T-helper 1 cell treated with Interleukin-12 subunit alpha and Interleukin-12 subunit beta and Interleukin-4 antibody, amounts not matched to agents 30 μg/mL and 1 μg/mL, for 36 hours (primary cell): ENCODE measurements around the gene CLIC6.
"Not testable (repeated sequence)": the region's sequence is repeated elsewhere in the genome, so short reads cannot be mapped to it uniquely, and the experiment has no call there.

Experiments
- H3K27ac Mint-ChIP-seq: one replicate; pipeline ENCODE4 v1.8.0; 2021; ENCODE audit warnings: mild to moderate bottlenecking, mixed read lengths
- H3K27me3 Mint-ChIP-seq: one replicate; pipeline ENCODE4 v1.8.0; 2021; ENCODE audit warnings: low read depth, mixed read lengths
- H3K36me3 Mint-ChIP-seq: one replicate; pipeline ENCODE4 v1.8.0; 2021; ENCODE audit warnings: low read depth, mixed read lengths
- H3K4me1 Mint-ChIP-seq: one replicate; pipeline ENCODE4 v1.8.0; 2021; ENCODE audit warnings: low read depth, mixed read lengths
- H3K4me3 Mint-ChIP-seq: one replicate; pipeline ENCODE4 v1.8.0; 2021; ENCODE audit warnings: mild to moderate bottlenecking, moderate library complexity, mixed read lengths
- H3K9me3 Mint-ChIP-seq: one replicate; pipeline ENCODE4 v1.8.0; 2021; ENCODE audit warnings: mixed read lengths

CLIC6 gene

GRCh38 chr21:34642211-34643075, 26.4 kb upstream of the CLIC6 start:
- Mint-ChIP-seq H3K36me3 (peaks cover 7% of the 10 kb centered on the region), H3K27me3 (peaks cover 7% of the 10 kb centered on the region), H3K4me3 (no peak overlapping the region), H3K9me3 (peaks cover 3% of the 10 kb centered on the region), H3K4me1 (peaks cover 21% of the 10 kb centered on the region), H3K27ac (no peak overlapping the region)

GRCh38 chr21:34644825-34645224, 24.0 kb upstream of the CLIC6 start:
- no peak overlapping the region for H3K27ac Mint-ChIP-seq
- peaks cover 17% of the 10 kb centered on the region for H3K4me1 Mint-ChIP-seq
- H3K9me3 Mint-ChIP-seq = peaks cover 3% of the 10 kb centered on the region
- H3K36me3 Mint-ChIP-seq = peaks cover 3% of the 10 kb centered on the region
- no peak overlapping the region for H3K4me3 Mint-ChIP-seq
- peaks cover 21% of the 10 kb centered on the region for H3K27me3 Mint-ChIP-seq

DNA sequence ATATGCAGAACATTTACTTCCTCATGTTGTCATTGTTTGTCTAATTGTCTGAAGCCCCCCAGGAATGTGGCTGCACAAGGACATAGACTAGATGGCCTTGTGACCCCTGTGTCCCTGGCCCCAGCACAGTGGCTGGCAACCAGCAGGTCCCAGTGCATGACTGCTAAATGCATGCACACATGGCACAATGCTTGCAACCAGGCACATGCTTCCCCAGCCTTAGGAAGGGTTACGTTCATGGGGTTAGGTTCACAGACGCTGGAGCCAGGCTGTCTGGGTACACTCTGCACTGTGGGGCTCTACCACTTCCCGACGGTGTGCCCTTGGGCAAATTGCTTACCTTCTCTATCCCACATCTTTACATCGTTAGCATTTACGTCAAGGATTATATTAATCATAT, 21.2 kb upstream of the CLIC6 start:
- no peak overlapping the region for H3K27ac Mint-ChIP-seq
- peaks cover 5% of the 10 kb centered on the region for H3K9me3 Mint-ChIP-seq
- no peaks in the 10 kb centered on the region for H3K36me3 Mint-ChIP-seq
- no peak overlapping the region for H3K4me3 Mint-ChIP-seq
- H3K4me1 Mint-ChIP-seq = peaks cover 6% of the 10 kb centered on the region
- H3K27me3 Mint-ChIP-seq = peaks cover 31% of the 10 kb centered on the region

- Mint-ChIP-seq H3K4me1 (peaks cover 6% of the 10 kb centered on the region), H3K27me3 (peaks cover 37% of the 10 kb centered on the region), H3K4me3 (no peak overlapping the region), H3K27ac (no peak overlapping the region), H3K9me3 (peaks cover 10% of the 10 kb centered on the region), H3K36me3 (no peaks in the 10 kb centered on the region)
Observed at GRCh38 chr21:34648739-34649297, 20.0 kb upstream of the CLIC6 start.

DNA sequence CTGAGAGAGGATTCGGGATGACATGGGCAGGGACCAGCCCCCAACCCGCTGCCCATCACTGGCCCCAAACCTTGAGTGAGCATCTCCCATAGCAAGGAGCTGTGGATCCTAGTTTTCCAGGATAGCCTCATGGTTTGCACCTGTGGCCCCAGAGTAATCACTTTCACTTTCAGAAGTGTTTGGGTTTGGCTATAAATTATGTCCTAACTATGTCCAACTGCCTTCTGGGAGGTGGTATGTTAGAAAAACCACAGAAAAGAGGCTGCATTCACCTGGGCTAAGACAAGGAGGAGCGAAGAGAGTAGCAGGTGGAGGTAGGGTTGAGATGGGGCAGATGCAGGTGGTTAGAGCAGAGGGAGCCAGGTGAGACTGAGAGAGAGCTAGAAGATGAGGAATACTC, 19.4 kb upstream of the CLIC6 start:
- Mint-ChIP-seq H3K27ac (no peak overlapping the region), H3K4me3 (no peak overlapping the region), H3K4me1 (peaks cover 6% of the 10 kb centered on the region), H3K36me3 (no peaks in the 10 kb centered on the region), H3K9me3 (peaks cover 11% of the 10 kb centered on the region), H3K27me3 (peaks cover 38% of the 10 kb centered on the region)

DNA sequence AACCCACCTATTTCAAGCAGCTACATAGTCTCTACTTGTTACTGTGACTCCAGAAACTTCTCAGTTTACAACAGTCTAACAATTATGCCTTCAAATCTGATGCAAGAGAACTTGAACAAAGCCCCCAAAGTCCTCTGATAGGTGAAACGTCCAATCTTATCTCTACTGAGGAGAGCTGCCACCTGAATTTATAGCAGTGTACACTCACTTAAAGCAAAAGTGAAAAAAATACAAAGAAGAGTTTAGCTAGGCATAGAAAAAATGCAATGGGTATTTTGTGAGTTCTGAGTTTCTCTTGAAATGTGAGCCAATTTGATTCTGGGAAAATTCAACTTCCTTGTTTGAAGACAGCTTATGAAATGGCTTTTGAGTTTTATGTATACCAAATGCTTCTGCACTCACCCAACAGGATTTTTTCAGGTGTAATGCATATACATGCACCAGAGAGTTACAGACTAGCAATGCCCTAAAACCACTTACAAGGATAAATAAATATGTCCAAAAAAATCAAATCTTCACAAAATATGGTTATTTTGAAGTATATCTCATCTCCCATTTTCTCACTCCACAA, 17.8 kb upstream of the CLIC6 start:
- H3K36me3 Mint-ChIP-seq = no peaks in the 10 kb centered on the region
- peaks cover 6% of the 10 kb centered on the region for H3K4me1 Mint-ChIP-seq
- H3K27ac Mint-ChIP-seq = no peak overlapping the region
- peaks cover 11% of the 10 kb centered on the region for H3K9me3 Mint-ChIP-seq
- H3K4me3 Mint-ChIP-seq = no peak overlapping the region
- H3K27me3 Mint-ChIP-seq = peaks cover 42% of the 10 kb centered on the region

GRCh38 chr21:34651642-34652041, 17.2 kb upstream of the CLIC6 start:
- peaks cover 49% of the 10 kb centered on the region for H3K27me3 Mint-ChIP-seq
- no peak overlapping the region for H3K27ac Mint-ChIP-seq
- no peak overlapping the region for H3K4me3 Mint-ChIP-seq
- H3K36me3 Mint-ChIP-seq = no peaks in the 10 kb centered on the region
- H3K9me3 Mint-ChIP-seq = peaks cover 11% of the 10 kb centered on the region
- peaks cover 6% of the 10 kb centered on the region for H3K4me1 Mint-ChIP-seq

DNA sequence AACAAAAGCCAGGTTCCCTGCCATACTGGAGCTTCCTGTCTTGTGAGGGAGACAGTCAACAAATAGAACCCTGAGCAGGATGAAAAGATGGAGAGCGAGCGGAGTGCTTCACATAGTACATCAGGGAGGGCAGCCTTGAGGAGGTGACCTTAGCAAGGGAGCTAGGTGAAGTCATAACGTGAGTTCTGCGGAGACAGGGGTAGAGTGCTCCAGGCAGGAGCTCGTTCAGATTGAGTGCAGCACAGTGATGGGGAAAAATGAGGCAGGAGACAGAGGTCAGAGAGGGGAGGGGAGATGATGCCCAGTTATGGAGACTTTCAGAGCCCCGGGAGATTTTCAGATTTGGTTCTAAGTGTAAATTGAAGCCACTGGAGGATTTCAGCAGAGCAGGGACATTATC, 15.3 kb upstream of the CLIC6 start:
- Mint-ChIP-seq H3K4me1 (peaks cover 6% of the 10 kb centered on the region), H3K4me3 (no peak overlapping the region), H3K9me3 (peaks cover 11% of the 10 kb centered on the region), H3K27me3 (peaks cover 49% of the 10 kb centered on the region), H3K27ac (no peak overlapping the region), H3K36me3 (no peaks in the 10 kb centered on the region)

DNA sequence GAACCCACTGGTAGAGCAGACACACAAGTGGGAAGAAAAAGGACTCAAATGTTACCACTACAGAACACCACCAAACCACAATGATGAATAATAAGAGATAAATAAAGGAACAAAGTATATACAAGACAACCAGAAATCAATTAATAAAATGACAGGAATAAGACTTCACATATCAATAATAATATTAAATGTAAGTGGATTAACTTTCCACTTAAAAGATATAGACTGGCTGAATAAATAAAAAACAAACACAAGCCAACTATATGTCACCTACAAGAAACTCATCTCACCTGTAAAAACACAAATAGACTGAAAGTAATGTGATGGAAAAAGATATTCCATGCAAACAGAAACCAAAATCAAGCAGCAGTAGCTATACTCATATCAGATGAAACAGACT, 6.9 kb upstream of the CLIC6 start:
- H3K27me3 Mint-ChIP-seq = peaks cover 46% of the 10 kb centered on the region
- peaks cover 15% of the 10 kb centered on the region for H3K9me3 Mint-ChIP-seq
- H3K4me1 Mint-ChIP-seq = no peaks in the 10 kb centered on the region
- H3K36me3 Mint-ChIP-seq = no peaks in the 10 kb centered on the region
- no peak overlapping the region for H3K27ac Mint-ChIP-seq
- no peak overlapping the region for H3K4me3 Mint-ChIP-seq

DNA sequence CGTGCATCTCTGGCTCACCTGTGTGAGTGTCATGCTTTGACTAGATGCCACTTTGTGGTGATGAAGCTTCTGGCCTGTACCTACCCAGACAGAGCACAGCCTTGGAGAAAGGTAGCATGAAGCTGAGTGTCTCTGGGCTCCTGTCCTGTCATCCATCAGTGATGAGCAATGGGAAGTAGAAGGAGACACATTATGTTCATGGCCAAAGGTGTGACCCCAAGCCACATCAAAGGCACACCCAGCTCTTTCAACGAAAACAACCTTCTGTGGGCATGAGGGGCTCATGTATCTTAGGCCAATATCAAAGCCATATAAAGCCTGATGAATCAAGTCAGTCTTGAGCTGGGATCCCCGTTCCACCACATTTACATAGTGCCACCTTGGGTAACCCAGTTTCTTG, 1.0 kb upstream of the CLIC6 start:
- Mint-ChIP-seq H3K27me3 (peaks cover 63% of the 10 kb centered on the region), H3K9me3 (no peaks in the 10 kb centered on the region), H3K4me3 (no peak overlapping the region), H3K36me3 (no peaks in the 10 kb centered on the region), H3K4me1 (peaks cover 3% of the 10 kb centered on the region), H3K27ac (no peak overlapping the region)

GRCh38 chr21:34669149-34669879, 520 bp downstream of the CLIC6 start:
- H3K27ac Mint-ChIP-seq = no peak overlapping the region
- H3K4me1 Mint-ChIP-seq = peaks cover 6% of the 10 kb centered on the region
- no peaks in the 10 kb centered on the region for H3K9me3 Mint-ChIP-seq
- H3K4me3 Mint-ChIP-seq = peak overlapping the region; percentile 15
- peaks cover 71% of the 10 kb centered on the region for H3K27me3 Mint-ChIP-seq
- no peaks in the 10 kb centered on the region for H3K36me3 Mint-ChIP-seq

- H3K4me3 Mint-ChIP-seq, H3K27ac Mint-ChIP-seq, H3K36me3 Mint-ChIP-seq, H3K9me3 Mint-ChIP-seq, H3K4me1 Mint-ChIP-seq: not testable (repeated sequence)
- H3K27me3 Mint-ChIP-seq = peaks cover 76% of the 10 kb centered on the region
Observed at GRCh38 chr21:34669880-34670219, 1.1 kb downstream of the CLIC6 start.

- Mint-ChIP-seq H3K27me3 (peaks cover 76% of the 10 kb centered on the region), H3K4me3 (no peak overlapping the region)
Observed at GRCh38 chr21:34670220-34670961, 1.6 kb downstream of the CLIC6 start.

DNA sequence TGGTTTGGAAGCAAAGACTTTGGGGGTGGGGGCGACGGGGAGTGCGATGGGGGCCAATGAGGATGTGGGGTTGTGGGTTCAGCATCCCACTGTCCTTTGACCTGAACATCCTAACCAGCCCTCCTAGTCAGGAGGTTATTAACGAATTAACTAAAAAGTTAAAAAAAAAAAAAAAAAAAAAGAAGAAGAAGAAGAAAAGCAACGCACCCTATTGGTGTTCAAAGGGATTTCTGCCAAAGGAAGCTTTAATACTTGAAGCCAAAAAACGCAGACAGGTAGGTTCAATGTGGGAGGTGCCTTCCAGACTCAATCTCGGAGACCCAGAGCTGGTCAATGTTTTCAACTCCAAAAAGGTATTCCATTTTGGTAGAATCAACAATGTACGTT, 2.2 kb downstream of the CLIC6 start:
- H3K36me3 Mint-ChIP-seq = no peaks in the 10 kb centered on the region
- H3K27ac Mint-ChIP-seq = no peak overlapping the region
- peaks cover 6% of the 10 kb centered on the region for H3K4me1 Mint-ChIP-seq
- H3K4me3 Mint-ChIP-seq = no peak overlapping the region
- H3K9me3 Mint-ChIP-seq = no peaks in the 10 kb centered on the region
- peaks cover 71% of the 10 kb centered on the region for H3K27me3 Mint-ChIP-seq

More at GRCh38 chr21:34670220-34670961, 1.6 kb downstream of the CLIC6 start:
- Mint-ChIP-seq H3K9me3 (no peaks in the 10 kb centered on the region), H3K36me3 (no peaks in the 10 kb centered on the region), H3K4me1 (peaks cover 6% of the 10 kb centered on the region), H3K27ac (no peak overlapping the region)
